Breast epithelium (tissue), 3 donors: ENCODE measurements around the gene BID.

Experiments
- POLR2AphosphoS5 ChIP-seq, 3 donors: sonication (generic); formaldehyde crosslinking; IDR thresholded peaks; one replicate each; pipeline ENCODE4 v1.6.1; 2017; ENCODE audit warnings: antibody characterized with exemption in 3 of 3
- TF ChIP-seq, protein P1 (sequence below), 3 donors: fragments of 450-650 bp; IDR thresholded peaks; one replicate each; pipeline ENCODE4 v1.5.1; 2016 to 2017; ENCODE audit warnings: antibody characterized with exemption in 3 of 3, mild to moderate bottlenecking in 3 of 3, moderate library complexity in 3 of 3

GRCh38 chr22:17773606-17774205 is 563 bp downstream of the BID start:
- TF ChIP-seq, protein P1, sequence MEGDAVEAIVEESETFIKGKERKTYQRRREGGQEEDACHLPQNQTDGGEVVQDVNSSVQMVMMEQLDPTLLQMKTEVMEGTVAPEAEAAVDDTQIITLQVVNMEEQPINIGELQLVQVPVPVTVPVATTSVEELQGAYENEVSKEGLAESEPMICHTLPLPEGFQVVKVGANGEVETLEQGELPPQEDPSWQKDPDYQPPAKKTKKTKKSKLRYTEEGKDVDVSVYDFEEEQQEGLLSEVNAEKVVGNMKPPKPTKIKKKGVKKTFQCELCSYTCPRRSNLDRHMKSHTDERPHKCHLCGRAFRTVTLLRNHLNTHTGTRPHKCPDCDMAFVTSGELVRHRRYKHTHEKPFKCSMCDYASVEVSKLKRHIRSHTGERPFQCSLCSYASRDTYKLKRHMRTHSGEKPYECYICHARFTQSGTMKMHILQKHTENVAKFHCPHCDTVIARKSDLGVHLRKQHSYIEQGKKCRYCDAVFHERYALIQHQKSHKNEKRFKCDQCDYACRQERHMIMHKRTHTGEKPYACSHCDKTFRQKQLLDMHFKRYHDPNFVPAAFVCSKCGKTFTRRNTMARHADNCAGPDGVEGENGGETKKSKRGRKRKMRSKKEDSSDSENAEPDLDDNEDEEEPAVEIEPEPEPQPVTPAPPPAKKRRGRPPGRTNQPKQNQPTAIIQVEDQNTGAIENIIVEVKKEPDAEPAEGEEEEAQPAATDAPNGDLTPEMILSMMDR (IDR thresholded peaks at IDR 0.05), result no peak
- no peak for TF ChIP-seq POLR2AphosphoS5 (IDR thresholded peaks at IDR 0.05)
